Activated CD4-positive, alpha-beta T cell treated with anti-CD3 and anti-CD28 coated beads for 24 hours (primary cell): Measurements from ENCODE around the gene OR51V1.
"Not testable (repeated sequence)": the region's sequence is repeated elsewhere in the genome, so short reads cannot be mapped to it uniquely, and the experiment has no call there.

ENCODE experiments used
- DNase-seq, 2 donors: peaks; one replicate each; pipeline ENCODE4 v3.0.0-alpha.2; 2020; ENCODE audit warnings: low read depth in 2 of 2

The OR51V1 gene, protein sequence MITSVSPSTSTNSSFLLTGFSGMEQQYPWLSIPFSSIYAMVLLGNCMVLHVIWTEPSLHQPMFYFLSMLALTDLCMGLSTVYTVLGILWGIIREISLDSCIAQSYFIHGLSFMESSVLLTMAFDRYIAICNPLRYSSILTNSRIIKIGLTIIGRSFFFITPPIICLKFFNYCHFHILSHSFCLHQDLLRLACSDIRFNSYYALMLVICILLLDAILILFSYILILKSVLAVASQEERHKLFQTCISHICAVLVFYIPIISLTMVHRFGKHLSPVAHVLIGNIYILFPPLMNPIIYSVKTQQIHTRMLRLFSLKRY

DNA sequence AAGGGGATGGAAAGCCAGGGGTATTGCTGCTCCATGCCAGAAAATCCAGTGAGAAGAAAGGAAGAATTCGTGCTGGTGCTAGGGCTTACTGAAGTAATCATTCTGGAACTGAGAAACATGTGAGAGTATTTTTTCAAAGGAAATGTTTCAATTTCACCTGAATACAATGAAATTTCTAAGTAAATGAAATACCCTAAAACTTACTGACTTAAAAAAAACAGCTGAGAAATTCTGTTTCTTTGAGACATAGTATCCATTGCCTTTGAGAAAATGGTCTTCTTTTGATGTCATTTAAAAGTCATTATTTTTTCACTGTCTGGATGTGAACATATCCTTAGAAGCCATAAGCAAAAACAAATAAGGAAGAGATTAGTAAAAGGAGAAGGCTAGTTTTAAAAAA, at the start of gene OR51V1:
Gene OR51V1, minus strand, starts transcription at position 101 of the 400 bp plus-strand sequence. Its CDS starts 0 bp downstream, at position 101.
- no peak for DNase-seq

DNA sequence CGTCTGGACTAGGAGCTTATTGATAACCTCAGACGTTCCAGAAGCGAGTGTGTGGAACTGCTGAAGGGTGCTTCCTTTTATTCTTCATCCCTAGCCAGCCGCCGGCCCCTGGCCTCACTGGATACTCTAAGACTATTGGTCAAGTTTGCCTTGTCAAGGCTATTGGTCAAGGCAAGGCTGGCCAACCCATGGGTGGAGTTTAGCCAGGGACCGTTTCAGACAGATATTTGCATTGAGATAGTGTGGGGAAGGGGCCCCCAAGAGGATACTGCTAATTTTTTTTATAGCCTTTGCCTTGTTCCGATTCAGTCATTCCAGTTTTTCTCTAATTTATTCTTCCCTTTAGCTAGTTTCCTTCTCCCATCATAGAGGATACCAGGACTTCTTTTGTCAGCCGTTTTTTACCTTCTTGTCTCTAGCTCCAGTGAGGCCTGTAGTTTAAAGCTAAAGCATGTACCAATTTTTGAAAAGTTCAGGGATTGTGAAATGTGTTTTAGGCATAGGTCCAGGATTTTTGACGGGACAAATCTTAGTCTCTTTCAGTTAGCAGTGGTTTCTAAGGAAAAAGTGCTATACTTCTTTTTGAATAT, 49.4 kb upstream of the OR51V1 start, which contains the start of gene HBG1:
Gene HBG1, minus strand, starts transcription at position 51 of the 590 bp plus-strand sequence. CDS start 53 bp downstream, outside the sequence.
- not testable (repeated sequence) for DNase-seq

DNA sequence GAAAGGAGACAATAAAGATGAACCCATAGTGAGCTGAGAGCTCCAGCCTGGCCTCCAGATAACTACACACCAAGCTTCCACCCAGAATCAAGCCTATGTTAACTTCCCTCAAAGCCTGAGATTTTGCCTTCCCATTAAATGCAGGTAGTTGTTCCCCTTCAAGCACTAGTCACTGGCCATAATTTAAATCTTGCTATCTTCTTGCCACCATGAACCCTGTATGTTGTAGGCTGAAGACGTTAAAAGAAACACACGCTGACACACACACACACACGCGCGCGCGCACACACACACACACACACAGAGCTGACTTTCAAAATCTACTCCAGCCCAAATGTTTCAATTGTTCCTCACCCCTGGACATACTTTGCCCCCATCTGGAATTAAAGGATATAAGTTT, 48.0 kb upstream of the OR51V1 start:
- not testable (repeated sequence) for DNase-seq

DNA sequence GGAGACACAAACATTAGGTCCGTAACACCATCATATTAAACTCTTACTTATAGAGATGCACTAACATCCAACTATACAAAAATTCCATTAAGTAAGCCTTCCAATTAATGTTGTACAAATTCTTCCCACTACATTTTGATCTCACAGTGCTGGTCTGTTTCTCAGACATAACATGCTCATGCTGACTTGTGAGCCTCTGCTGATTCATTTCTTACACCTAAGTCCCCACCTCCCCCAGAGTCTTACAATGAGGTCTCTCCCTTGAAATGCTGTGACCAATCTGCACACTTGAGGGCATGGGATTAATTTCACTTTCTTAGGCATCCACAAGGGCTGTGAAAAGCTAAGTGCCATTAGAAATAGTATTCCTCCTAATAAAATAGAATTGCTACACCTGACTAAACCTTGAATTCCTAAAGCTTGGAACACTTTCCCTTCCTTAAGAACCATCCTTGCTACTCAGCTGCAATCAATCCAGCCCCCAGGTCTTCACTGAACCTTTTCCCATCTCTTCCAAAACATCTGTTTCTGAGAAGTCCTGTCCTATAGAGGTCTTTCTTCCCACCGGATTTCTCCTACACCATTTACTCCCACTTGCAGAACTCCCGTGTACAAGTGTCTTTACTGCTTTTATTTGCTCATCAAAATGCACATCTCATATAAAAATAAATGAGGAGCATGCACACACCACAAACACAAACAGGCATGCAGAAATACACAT, 47.1 kb upstream of the OR51V1 start:
- no peak for DNase-seq

DNA sequence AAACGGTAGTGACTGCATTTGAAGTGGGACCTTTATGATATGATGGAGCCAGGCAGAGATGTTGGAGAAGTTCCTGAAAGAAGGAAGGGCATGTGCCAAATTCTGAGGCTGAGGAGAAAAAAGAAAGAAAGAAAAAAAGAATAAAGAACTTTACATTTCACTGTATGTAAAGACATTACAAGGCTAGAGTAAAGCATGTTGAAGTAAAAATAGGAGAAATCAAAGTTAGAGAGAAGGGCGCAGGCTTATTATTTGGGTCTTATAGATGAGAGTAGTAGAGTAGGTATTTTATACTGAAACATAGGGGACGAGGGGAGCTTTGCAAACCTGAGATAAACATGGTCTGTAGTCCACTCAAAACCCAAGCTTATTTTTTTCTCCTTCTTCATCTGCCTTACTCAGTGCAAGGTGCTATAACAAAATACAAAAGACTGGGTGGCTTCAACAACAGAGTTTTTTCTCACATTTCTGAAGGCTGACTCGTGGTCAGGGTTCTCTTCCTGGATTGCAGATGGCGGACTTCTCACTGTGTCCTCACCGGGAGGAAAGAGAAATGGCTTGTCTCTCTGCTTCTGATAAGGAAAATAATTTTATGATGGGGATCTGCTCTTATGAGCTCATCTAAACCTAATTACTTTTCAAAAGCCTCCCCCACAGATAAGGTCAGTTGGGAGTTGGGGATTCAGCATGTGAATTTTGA, 46.4 kb upstream of the OR51V1 start:
- DNase-seq = no peak

DNA sequence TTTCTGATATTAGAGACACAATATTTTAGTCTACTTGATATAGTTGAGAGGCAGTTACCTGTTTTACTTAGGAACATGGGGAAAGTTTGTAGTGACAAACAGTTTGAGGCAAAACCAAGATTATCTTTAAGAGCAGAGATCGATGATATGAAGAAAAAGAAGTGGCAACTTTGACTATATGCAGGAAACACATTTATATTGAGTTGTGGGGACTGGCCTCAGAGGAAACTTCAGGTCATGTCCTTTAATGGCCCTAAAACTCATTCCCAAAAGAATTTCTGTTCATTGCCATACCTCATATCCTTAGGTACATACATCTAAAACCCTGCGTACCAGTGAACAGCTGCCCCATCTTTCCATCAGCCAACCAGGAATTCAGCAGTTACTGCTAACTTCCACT, 44.7 kb upstream of the OR51V1 start:
- DNase-seq = no peak

DNA sequence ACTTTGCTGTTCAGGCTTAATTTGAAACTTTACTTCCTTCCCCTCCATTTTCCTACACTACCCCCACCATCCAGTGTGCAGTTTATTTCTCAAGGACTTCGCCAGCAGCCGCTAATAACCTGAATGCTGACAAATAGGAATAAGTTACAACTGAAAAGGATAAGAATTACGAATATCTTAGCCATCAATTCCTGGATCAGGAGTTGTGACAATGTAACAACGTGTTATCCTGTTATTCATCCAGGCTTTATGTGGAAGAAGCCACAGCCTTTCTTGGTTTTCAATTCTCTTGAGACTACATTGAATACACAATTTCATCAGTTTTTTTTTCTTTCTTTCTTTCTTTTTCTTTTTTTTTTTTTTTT, 43.3 kb upstream of the OR51V1 start:
- no peak for DNase-seq

DNA sequence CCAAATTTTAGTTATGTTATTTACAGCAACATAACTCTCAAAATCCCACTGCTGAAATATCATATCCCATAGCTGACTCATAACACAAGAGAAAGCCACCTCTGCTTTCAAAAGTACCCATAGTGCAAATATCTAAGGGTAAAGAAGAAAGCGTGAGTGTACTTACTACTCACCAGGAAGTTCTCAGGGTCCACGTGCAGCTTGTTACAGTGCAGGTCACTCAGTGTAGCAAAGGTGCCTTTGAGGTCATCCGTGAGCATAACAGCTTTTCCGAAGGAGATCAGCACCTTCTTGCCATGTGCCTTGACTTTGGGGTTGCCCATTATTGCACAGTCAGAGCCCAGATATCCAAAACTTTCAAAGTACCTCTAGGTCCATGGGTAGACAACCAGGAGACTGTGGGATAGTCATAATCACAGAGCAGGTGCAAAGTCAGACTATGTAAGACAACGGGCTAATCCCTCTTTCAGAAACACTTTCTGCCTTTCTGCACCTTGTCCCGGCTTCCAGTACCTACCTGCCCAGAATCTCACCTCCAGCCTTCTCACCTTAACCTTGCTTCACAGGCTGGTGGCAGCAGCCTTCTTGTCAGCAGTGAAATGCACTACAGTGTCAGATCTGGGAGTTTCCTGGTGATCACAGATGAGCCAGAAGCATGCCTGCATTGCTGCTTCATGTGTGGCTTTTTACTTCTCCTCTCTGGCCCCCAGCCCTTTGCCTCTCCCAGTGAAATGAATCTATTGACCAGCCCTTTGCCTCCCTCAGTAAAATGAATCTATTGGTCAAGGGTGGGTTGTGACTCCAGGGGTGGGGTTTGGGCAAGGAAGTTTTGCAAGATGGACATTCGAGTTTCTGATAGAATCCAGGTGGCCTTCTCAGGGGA, 42.7 kb upstream of the OR51V1 start:
- no peak for DNase-seq

DNA sequence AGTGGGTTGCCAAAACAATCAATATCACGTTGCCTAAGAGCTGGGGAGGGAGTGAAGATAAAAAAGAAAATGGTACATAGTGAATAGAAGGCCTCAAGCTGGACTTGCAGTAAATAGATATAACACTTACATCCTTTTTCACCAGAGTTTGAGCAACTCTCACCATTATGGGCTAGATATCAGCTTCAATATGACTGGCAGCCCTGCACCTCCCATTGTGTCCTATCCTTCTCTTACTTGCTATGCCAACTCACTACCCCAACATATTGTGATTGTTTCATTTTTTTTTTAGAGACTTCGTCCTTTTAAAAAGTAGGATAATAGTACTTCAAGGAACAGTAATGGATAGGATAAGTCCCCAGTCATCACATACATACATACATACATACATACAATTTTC, 41.7 kb upstream of the OR51V1 start:
- no peak for DNase-seq

DNA sequence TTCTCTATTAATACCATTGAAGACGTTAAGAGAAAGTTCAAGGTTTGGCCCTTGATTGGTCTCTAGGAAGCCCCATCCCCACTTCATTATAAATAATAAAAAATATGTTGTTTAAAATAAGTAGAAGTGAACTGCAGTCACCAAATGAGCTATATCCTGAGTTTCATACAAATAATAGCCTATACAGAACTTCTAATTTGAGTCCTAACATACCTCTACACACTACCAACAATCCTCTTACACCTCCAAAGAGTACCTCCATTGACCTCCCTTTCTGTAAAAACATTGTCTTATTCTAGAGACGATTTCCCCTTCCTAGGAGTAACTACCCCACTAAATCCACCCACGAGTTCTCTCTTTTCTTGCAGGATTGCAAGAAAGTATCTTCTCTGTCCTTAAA, 41.0 kb upstream of the OR51V1 start:
- no peak for DNase-seq

DNA sequence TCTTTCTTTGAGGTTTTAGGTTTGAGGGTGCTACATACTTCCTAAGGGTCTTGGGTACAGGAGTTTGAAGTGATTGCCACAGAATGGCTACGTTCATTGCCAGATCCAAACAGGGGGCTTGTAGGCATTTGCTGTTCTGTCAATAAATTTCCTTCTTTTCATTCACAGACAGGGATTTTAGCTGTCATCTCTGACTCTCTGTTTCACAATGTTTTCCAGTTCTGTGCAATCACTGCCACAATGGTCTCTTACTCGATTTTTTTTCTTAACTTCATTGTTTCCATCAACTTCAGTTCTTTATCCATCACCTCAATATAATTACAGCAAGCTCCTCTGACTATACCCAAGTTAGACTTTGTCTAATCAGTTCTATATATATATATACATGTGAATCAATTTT, 40.0 kb upstream of the OR51V1 start:
- DNase-seq = no peak

DNA sequence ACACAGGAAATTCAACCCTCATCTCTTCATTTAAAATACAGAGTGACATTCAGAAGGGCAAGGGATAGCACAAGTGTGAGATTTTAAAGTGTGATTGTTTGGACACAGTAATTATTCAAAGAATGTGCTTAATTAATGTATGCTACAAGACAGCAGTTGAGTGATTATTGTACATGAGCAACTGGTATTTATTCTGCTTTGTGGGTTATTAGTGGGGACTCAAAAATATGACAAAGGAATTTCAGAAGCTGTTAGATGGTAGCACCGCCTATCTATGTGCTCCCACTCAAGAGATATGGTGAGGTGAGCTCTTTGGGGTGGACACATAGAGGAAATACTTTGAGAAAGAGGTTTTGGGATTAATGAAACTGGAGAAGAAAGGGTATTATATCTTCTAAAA, 39.6 kb upstream of the OR51V1 start:
- no peak for DNase-seq

DNA sequence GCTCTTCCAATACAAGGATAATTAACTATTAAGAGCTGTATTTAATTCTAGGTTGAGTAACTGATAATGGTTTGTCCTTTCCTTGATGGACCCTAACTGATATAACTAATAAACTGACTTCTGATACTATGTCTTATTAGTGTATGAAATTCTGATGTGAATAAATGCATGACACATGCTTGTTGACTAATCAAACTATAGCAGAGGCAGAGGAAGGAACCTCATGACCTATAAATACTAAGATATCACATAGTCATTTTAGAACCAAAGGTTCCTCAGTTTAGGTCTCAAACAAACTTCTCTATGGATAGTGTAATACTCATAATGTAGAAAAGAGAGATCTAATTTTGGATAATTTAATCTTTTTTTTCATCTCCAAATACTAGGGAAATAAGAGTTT, 38.6 kb upstream of the OR51V1 start:
- no peak for DNase-seq

DNA sequence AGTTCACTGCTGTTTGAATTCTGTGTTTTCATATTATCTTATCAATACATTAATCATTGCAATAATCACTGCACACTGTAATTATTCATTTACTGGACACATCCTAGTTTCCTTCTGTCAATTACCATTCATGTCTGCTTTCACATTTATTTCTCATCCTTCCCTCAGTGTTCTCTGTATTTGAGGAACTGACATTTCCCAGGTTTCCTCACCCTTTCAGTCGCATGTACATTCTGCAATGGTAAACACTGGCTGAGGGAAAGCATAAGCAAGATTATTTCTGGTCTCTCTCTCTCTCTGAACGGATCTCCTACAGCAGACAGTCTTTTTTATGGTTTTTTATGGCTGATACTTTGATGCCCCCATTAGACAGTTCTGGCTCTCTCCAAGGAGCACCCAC, 38.0 kb upstream of the OR51V1 start:
- DNase-seq = no peak

DNA sequence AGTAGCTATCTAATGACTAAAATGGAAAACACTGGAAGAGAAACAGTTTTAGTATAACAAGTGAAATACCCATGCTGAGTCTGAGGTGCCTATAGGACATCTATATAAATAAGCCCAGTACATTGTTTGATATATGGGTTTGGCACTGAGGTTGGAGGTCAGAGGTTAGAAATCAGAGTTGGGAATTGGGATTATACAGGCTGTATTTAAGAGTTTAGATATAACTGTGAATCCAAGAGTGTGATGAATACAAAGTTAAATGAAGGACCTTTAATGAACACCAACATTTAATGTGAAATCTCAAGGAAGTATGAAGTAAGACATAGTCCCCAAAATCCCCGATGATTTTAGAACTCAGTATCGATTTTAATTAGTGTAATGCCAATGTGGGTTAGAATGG, 36.9 kb upstream of the OR51V1 start:
- no peak for DNase-seq

DNA sequence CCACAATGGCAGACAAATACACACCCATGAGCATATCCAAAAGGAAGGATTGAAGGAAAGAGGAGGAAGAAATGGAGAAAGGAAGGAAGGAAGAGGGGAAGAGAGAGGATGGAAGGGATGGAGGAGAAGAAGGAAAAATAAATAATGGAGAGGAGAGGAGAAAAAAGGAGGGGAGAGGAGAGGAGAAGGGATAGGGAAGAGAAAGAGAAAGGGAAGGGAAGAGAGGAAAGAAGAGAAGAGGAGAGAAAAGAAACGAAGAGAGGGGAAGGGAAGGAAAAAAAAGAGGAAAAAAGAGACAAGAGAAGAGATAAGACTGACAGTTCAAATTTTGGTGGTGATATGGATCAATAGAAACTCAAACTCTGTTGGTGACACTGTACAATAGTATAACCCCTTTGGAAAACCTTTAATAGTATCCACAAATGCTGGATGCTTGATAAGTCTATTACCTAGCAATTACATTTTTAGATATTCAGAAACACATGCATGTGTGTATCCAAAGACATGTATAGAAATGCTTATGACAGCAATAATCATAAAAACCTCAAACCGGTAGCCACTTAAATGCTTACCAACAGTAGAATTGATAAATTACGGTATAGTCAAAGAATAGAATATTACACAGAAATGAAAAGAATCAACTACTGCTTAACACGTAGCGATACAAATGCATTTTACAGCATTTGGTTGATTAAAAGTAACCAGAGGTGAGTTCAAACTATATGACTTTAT, 35.0 kb upstream of the OR51V1 start:
- no peak for DNase-seq

DNA sequence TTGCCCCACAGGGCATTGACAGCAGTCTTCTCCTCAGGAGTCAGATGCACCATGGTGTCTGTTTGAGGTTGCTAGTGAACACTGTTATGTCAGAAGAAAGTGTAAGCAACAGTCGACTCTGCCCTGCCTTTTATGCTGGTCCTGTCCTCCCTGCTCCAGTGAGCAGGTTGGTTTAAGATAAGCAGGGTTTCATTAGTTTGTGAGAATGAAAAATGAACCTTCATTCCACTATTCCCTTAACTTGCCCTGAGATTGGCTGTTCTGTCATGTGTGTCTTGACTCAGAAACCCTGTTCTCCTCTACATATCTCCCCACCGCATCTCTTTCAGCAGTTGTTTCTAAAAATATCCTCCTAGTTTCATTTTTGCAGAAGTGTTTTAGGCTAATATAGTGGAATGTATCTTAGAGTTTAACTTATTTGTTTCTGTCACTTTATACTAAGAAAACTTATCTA, 33.9 kb upstream of the OR51V1 start, which contains the start of gene HBD:
Gene HBD, minus strand, starts transcription at position 103 of the 454 bp plus-strand sequence. Its CDS starts 50 bp downstream, at position 53.
- DNase-seq = no peak

DNA sequence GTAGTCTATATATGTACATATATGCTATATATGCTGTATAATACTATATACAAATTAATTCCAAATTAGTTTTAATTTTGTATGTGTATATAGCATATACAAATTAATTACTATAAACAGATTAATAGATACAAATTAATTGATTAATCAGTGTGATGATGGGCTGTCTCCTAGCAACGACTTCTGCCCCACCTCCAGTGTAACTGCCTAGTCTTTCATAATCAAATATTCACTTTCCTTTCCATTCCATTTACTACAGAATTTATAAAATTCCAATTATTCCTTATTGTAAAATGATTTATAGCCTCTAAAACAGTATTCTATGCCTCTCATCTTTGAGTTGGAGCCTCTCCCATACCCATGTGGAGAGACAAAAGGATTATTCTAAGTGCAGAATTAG, 32.8 kb upstream of the OR51V1 start:
- no peak for DNase-seq

DNA sequence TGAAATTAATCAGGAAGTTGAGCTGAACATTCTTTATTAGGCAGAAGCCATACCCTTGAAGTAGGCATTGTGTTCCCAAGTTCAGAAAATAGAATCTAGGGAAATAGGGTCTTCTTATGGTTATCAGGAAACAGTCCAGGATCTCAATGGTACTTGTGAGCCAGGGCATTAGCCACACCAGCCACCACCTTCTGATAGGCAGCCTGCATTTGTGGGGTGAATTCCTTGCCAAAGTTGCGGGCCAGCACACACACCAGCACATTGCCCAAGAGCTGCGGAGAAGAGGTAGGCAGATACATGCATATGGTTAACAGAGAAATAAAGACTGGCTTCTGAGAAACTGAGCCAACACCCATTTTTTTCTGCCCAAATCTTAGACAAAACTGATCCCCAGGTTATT, 32.3 kb upstream of the OR51V1 start:
- no peak for DNase-seq

DNA sequence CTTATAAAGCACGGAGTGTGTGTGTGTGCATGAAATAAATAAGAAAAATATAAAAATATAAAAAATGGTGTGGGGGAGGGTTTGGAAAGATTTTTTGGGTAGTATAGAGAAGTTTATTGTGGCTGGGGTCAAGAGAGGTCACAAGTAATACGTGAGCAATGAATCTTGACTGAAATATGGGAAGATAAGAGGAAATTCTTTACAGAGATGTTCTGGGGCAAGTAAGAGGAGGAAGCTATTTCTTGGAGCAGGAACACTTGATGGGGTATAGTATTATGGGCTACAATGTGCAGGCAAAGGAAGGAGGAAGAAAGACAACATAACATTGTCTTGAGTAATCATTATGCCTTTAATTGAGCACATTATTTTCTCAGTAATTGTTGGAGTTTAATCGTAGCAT, 31.7 kb upstream of the OR51V1 start:
- no peak for DNase-seq
